ENCODE data around the gene CSAD. TPM values are rescaled to one million over a fixed set of nuclear protein-coding genes. Genes with fewer than 3 reads are reported as not detected.
"Not testable (repeated sequence)": the region's sequence is repeated elsewhere in the genome, so short reads cannot be mapped to it uniquely, and the experiment has no call there.

The CSAD gene
- polyA plus RNA-seq, 3 donors from 2014 or later, result 0.85 to 3.8 (median 2.6) TPM

- Mint-ChIP-seq H3K36me3 (peaks cover 11 to 21% (median 18%) of the 10 kb centered on the region in 3 donors), H3K27me3 (ENCODE audit: low read depth in 3 of 3) (peaks cover 4 to 9% (median 7%) of the 10 kb centered on the region in 3 donors), H3K27ac (peak overlapping the region in 4 of 6 donors; percentile 25 to 74 (median 50)), H3K4me3 (no peak overlapping the region), H3K9me3 (no peaks in the 10 kb centered on the region), H3K4me1 (peaks cover 66 to 68% of the 10 kb centered on the region in 2 donors)
- peak; percentile 77 to 83 (median 79) for DNase-seq
Measured at GRCh38 chr12:53213348-53213747, 32.6 kb upstream of the CSAD start.

- Mint-ChIP-seq H3K27me3 (ENCODE audit: low read depth in 3 of 3) (peaks cover 4 to 9% (median 7%) of the 10 kb centered on the region in 3 donors), H3K4me1 (peaks cover 66 to 68% of the 10 kb centered on the region in 2 donors), H3K27ac (peak overlapping the region in 1 of 6 donors; percentile 74), H3K4me3 (no peak overlapping the region), H3K9me3 (no peaks in the 10 kb centered on the region), H3K36me3 (peaks cover 11 to 21% (median 18%) of the 10 kb centered on the region in 3 donors)
- no peak for DNase-seq
Measured at GRCh38 chr12:53212931-53213330, 32.2 kb upstream of the CSAD start.

GRCh38 chr12:53211476-53212381 is 31.0 kb upstream of the CSAD start:
- Mint-ChIP-seq H3K9me3 (no peaks in the 10 kb centered on the region), H3K27ac (peak overlapping the region in 1 of 6 donors; percentile 24), H3K27me3 (ENCODE audit: low read depth in 3 of 3) (peaks cover 3 to 6% (median 4%) of the 10 kb centered on the region in 3 donors), H3K36me3 (peaks cover 11 to 21% (median 18%) of the 10 kb centered on the region in 3 donors), H3K4me1 (peaks cover 66% of the 10 kb centered on the region in 2 donors), H3K4me3 (no peak overlapping the region)
- no peak for DNase-seq

- Mint-ChIP-seq H3K4me1 (peaks cover 66% of the 10 kb centered on the region in 2 donors), H3K27ac (no peak overlapping the region), H3K27me3 (ENCODE audit: low read depth in 3 of 3) (peaks cover 0 to 4% (median 4%) of the 10 kb centered on the region in 3 donors), H3K9me3 (no peaks in the 10 kb centered on the region), H3K4me3 (no peak overlapping the region), H3K36me3 (peaks cover 11 to 21% (median 18%) of the 10 kb centered on the region in 3 donors)
- DNase-seq, result no peak
Measured at GRCh38 chr12:53210843-53211242, 30.1 kb upstream of the CSAD start.

- peak overlapping the region; percentile 82 to 93 (median 89) for H3K4me3 Mint-ChIP-seq
- H3K27me3 Mint-ChIP-seq (ENCODE audit: low read depth in 3 of 3), result peaks cover 0 to 4% (median 1%) of the 10 kb centered on the region in 3 donors
- peaks cover 11 to 16% (median 15%) of the 10 kb centered on the region in 3 donors for H3K36me3 Mint-ChIP-seq
- peaks cover 71% of the 10 kb centered on the region in 2 donors for H3K4me1 Mint-ChIP-seq
- peak; percentile 49 to 50 (median 50) for DNase-seq
- no peaks in the 10 kb centered on the region for H3K9me3 Mint-ChIP-seq
- H3K27ac Mint-ChIP-seq, result peak overlapping the region; percentile 74 to 96 (median 92)
Measured at GRCh38 chr12:53208877-53209463, 28.2 kb upstream of the CSAD start.

- Mint-ChIP-seq H3K9me3 (no peaks in the 10 kb centered on the region), H3K4me3 (peak overlapping the region; percentile 82 to 93 (median 89)), H3K27ac (peak overlapping the region; percentile 74 to 96 (median 92)), H3K27me3 (ENCODE audit: low read depth in 3 of 3) (peaks cover 0 to 2% (median 1%) of the 10 kb centered on the region in 3 donors), H3K4me1 (peaks cover 71% of the 10 kb centered on the region in 2 donors), H3K36me3 (peaks cover 7 to 11% (median 11%) of the 10 kb centered on the region in 3 donors)
- no peak for DNase-seq
Measured at GRCh38 chr12:53208435-53208834, 27.7 kb upstream of the CSAD start.

GRCh38 chr12:53207042-53207441 is 26.3 kb upstream of the CSAD start, which contains the start of gene ITGB7:
Gene ITGB7 (minus strand): TSS chr12:53207251. CDS start chr12:53200443, 6,808 bp downstream.
- H3K36me3 Mint-ChIP-seq, result peaks cover 7 to 8% (median 7%) of the 10 kb centered on the region in 3 donors
- H3K27ac Mint-ChIP-seq, result peak within 1 kb of the TSS; percentile 74 to 96 (median 90)
- H3K4me3 Mint-ChIP-seq, result peak within 1 kb of the TSS; percentile 82 to 92 (median 89)
- peaks cover 0 to 2% (median 0%) of the 10 kb centered on the region in 3 donors for H3K27me3 Mint-ChIP-seq (ENCODE audit: low read depth in 3 of 3)
- no peaks in the 10 kb centered on the region for H3K9me3 Mint-ChIP-seq
- DNase-seq, result peak; percentile 48 to 57 (median 50)
- peaks cover 71 to 72% of the 10 kb centered on the region in 2 donors for H3K4me1 Mint-ChIP-seq

GRCh38 chr12:53205747-53206419 is 25.2 kb upstream of the CSAD start:
- peak; percentile 62 to 69 (median 64) for DNase-seq
- H3K9me3 Mint-ChIP-seq, result no peaks in the 10 kb centered on the region
- peaks cover 0 to 2% (median 0%) of the 10 kb centered on the region in 3 donors for H3K27me3 Mint-ChIP-seq (ENCODE audit: low read depth in 3 of 3)

GRCh38 chr12:53204351-53204750 is 23.6 kb upstream of the CSAD start:
- peak overlapping the region in 3 of 5 donors; percentile 30 to 90 (median 60) for H3K4me3 Mint-ChIP-seq
- peaks cover 10 to 20% (median 17%) of the 10 kb centered on the region in 3 donors for H3K36me3 Mint-ChIP-seq
- peaks cover 83 to 89% of the 10 kb centered on the region in 2 donors for H3K4me1 Mint-ChIP-seq
- no peak overlapping the region for H3K27ac Mint-ChIP-seq
- no peak for DNase-seq
- H3K9me3 Mint-ChIP-seq, result no peaks in the 10 kb centered on the region
- no peaks in the 10 kb centered on the region for H3K27me3 Mint-ChIP-seq (ENCODE audit: low read depth in 3 of 3)

More at GRCh38 chr12:53205747-53206419, 25.2 kb upstream of the CSAD start:
- Mint-ChIP-seq H3K36me3 (peaks cover 3 to 8% (median 8%) of the 10 kb centered on the region in 3 donors), H3K4me3 (peak overlapping the region; percentile 80 to 90 (median 85)), H3K4me1 (peaks cover 78 to 81% of the 10 kb centered on the region in 2 donors), H3K27ac (peak overlapping the region; percentile 74 to 93 (median 90))

- H3K27me3 Mint-ChIP-seq (ENCODE audit: low read depth in 3 of 3); H3K27ac Mint-ChIP-seq; H3K9me3 Mint-ChIP-seq; H3K4me3 Mint-ChIP-seq; DNase-seq: not testable (repeated sequence)
- peaks cover 80 to 85% of the 10 kb centered on the region in 2 donors for H3K4me1 Mint-ChIP-seq
- peaks cover 12 to 33% (median 17%) of the 10 kb centered on the region in 3 donors for H3K36me3 Mint-ChIP-seq
Measured at GRCh38 chr12:53202316-53202715, 21.6 kb upstream of the CSAD start.

- DNase-seq, result no peak
- H3K36me3 Mint-ChIP-seq, result peaks cover 18 to 39% (median 24%) of the 10 kb centered on the region in 3 donors
- no peaks in the 10 kb centered on the region for H3K9me3 Mint-ChIP-seq
- peaks cover 80 to 84% of the 10 kb centered on the region in 2 donors for H3K4me1 Mint-ChIP-seq
- H3K27ac Mint-ChIP-seq, result no peak overlapping the region
- no peak overlapping the region for H3K4me3 Mint-ChIP-seq
- H3K27me3 Mint-ChIP-seq (ENCODE audit: low read depth in 3 of 3), result peaks cover 0 to 3% (median 0%) of the 10 kb centered on the region in 3 donors
Measured at GRCh38 chr12:53201639-53202038, 20.9 kb upstream of the CSAD start.

GRCh38 chr12:53201177-53201541 is 20.4 kb upstream of the CSAD start:
- Mint-ChIP-seq H3K4me1 (peaks cover 77 to 84% of the 10 kb centered on the region in 2 donors), H3K36me3 (peaks cover 18 to 44% (median 27%) of the 10 kb centered on the region in 3 donors), H3K27ac (peak overlapping the region; percentile 23 to 87 (median 60)), H3K4me3 (peak overlapping the region; percentile 64 to 84 (median 80)), H3K9me3 (no peaks in the 10 kb centered on the region), H3K27me3 (ENCODE audit: low read depth in 3 of 3) (peaks cover 0 to 3% (median 0%) of the 10 kb centered on the region in 3 donors)
- DNase-seq, result no peak

All from immature natural killer cell (primary cell).